Liver (tissue), 3 donors: ENCODE measurements around the gene ASAP2.

Experiments
- ATF3 ChIP-seq: IDR thresholded peaks from 2 replicates; pipeline ENCODE4 v1.6.1; 2016; ENCODE audit warnings: antibody characterized with exemption
- CTCF ChIP-seq: fragments of 150-350 bp; IDR thresholded peaks from 2 replicates; pipeline ENCODE4 v1.5.1; 2017; ENCODE audit warnings: improper control_type of control experiment, low read depth, low read length; ENCODE audit not compliant: missing input control
- EGR1 ChIP-seq, 2 donors: IDR thresholded peaks; 2 replicates each; pipeline ENCODE4 v1.6.1; 2016 to 2018; ENCODE audit warnings: antibody characterized with exemption in 2 of 2, low read depth in 2 of 2
- GABPA ChIP-seq, 2 donors: IDR thresholded peaks in 1 of 2; conservative IDR thresholded peaks in 1 of 2; 2 replicates each; pipeline ENCODE4 v1.6.1; 2016; ENCODE audit warnings: antibody characterized with exemption in 2 of 2, mild to moderate bottlenecking in 1 of 2, moderate library complexity in 1 of 2
- MAX ChIP-seq: IDR thresholded peaks from 2 replicates; pipeline ENCODE4 v1.6.1; 2016; ENCODE audit warnings: antibody characterized with exemption
- REST ChIP-seq: IDR thresholded peaks from 2 replicates; pipeline ENCODE4 v1.6.1; 2016; ENCODE audit warnings: antibody characterized with exemption, mild to moderate bottlenecking
- RXRA ChIP-seq, 2 donors: IDR thresholded peaks; 2 replicates each; pipeline ENCODE4 v1.6.1; 2017 to 2018; ENCODE audit warnings: antibody characterized with exemption in 2 of 2, mild to moderate bottlenecking in 1 of 2
- TAF1 ChIP-seq: conservative IDR thresholded peaks from 2 replicates; pipeline ENCODE4 v1.6.1; 2016; ENCODE audit warnings: antibody characterized with exemption, mild to moderate bottlenecking
- YY1 ChIP-seq: IDR thresholded peaks from 2 replicates; pipeline ENCODE4 v1.6.1; 2016; ENCODE audit warnings: antibody characterized with exemption, mild to moderate bottlenecking
- donor health status: healthy.
- donor health status: healthy.

- no peak for TF ChIP-seq EGR1 (IDR thresholded peaks at IDR 0.05; ENCODE audit: low read depth in 2 of 2)
- no peak for TF ChIP-seq CTCF
- TF ChIP-seq ATF3: no peak
- no peak for TF ChIP-seq MAX
- no peak for TF ChIP-seq TAF1
- TF ChIP-seq YY1: no peak
- no peak for TF ChIP-seq GABPA (IDR thresholded peaks at IDR 0.05 in 1 of 2, conservative IDR thresholded peaks at IDR 0.05 in 1 of 2)
- TF ChIP-seq RXRA (IDR thresholded peaks at IDR 0.05): no peak
- no peak for TF ChIP-seq REST
Observed at GRCh38 chr2:9219027-9219445, 12.4 kb downstream of the ASAP2 start.
